Liver (tissue), 9 donors: Measurements from ENCODE around the gene MDM4. TPM values are rescaled to one million over a fixed set of nuclear protein-coding genes. Genes with fewer than 3 reads are reported as not detected.

Experiments used
- DNase-seq: peaks from one replicate; pipeline ENCODE4 v3.0.0-alpha.2; 2017; ENCODE audit warnings: low spot score
- H3K27ac ChIP-seq, 2 donors: one replicate each; pipeline ENCODE4 v1.7.0; 2013; ENCODE audit warnings: inconsistent platforms in 2 of 2, low read length in 2 of 2, control low read depth in 1 of 2, low read depth in 1 of 2, mild to moderate bottlenecking in 1 of 2
- H3K27me3 ChIP-seq, 4 donors: one replicate each; pipeline versions ENCODE4 v1.6.1 to v1.7.0; 2013; ENCODE audit warnings: low read length in 3 of 4, inconsistent platforms in 1 of 4, mild to moderate bottlenecking in 1 of 4, moderate library complexity in 1 of 4; ENCODE audit not compliant: control insufficient read depth in 4 of 4, insufficient read depth in 4 of 4
- H3K36me3 ChIP-seq, 4 donors: one replicate each; pipeline versions ENCODE4 v1.6.1 to v1.7.0; 2013; ENCODE audit warnings: low read length in 3 of 4, mild to moderate bottlenecking in 3 of 4, low read depth in 1 of 4, moderate library complexity in 1 of 4; ENCODE audit not compliant: control insufficient read depth in 4 of 4, insufficient read depth in 3 of 4
- H3K4me1 ChIP-seq, 4 donors: one replicate each; pipeline versions ENCODE4 v1.6.1 to v1.7.0; 2013; ENCODE audit warnings: low read length in 3 of 4, mild to moderate bottlenecking in 3 of 4, moderate library complexity in 1 of 4; ENCODE audit not compliant: control insufficient read depth in 4 of 4, insufficient read depth in 4 of 4
- H3K4me3 ChIP-seq, 3 donors: one replicate each; pipeline versions ENCODE4 v1.6.1 to v1.7.0; 2013; ENCODE audit warnings: low read length in 3 of 3, control low read depth in 1 of 3, low read depth in 1 of 3, mild to moderate bottlenecking in 1 of 3
- H3K9ac ChIP-seq, 2 donors: one replicate each; pipeline ENCODE4 v1.7.0; 2013; ENCODE audit warnings: low read length in 2 of 2, mild to moderate bottlenecking in 2 of 2, moderate library complexity in 2 of 2, control low read depth in 1 of 2, low read depth in 1 of 2
- H3K9me3 ChIP-seq, 4 donors: one replicate each; pipeline versions ENCODE4 v1.6.1 to v1.7.0; 2013; ENCODE audit warnings: low read length in 3 of 4; ENCODE audit not compliant: control insufficient read depth in 4 of 4
- EGR1 ChIP-seq, 2 donors: IDR thresholded peaks; 2 replicates each; pipeline ENCODE4 v1.6.1; 2016 to 2018; ENCODE audit warnings: antibody characterized with exemption in 2 of 2, low read depth in 2 of 2
- FOXA1 ChIP-seq: IDR thresholded peaks from 2 replicates; pipeline ENCODE4 v1.6.1; 2016; ENCODE audit warnings: antibody characterized with exemption
- FOXA2 ChIP-seq: IDR thresholded peaks from 2 replicates; pipeline ENCODE4 v1.6.1; 2016; ENCODE audit warnings: antibody characterized with exemption
- GABPA ChIP-seq, 2 donors: IDR thresholded peaks in 1 of 2; conservative IDR thresholded peaks in 1 of 2; 2 replicates each; pipeline ENCODE4 v1.6.1; 2016; ENCODE audit warnings: antibody characterized with exemption in 2 of 2, mild to moderate bottlenecking in 1 of 2, moderate library complexity in 1 of 2
- HNF4A ChIP-seq, 2 donors: conservative IDR thresholded peaks; 2 replicates each; pipeline ENCODE4 v1.6.1; 2016; ENCODE audit warnings: antibody characterized with exemption in 2 of 2, mild to moderate bottlenecking in 2 of 2
- HNF4G ChIP-seq: IDR thresholded peaks from 2 replicates; pipeline ENCODE4 v1.6.1; 2016; ENCODE audit warnings: antibody characterized with exemption
- JUND ChIP-seq, 2 donors: IDR thresholded peaks; 2 replicates each; pipeline ENCODE4 v1.6.1; 2016; ENCODE audit warnings: antibody characterized with exemption in 2 of 2
- NR2F2 ChIP-seq: IDR thresholded peaks from 2 replicates; pipeline ENCODE4 v1.6.1; 2016; ENCODE audit warnings: antibody characterized with exemption
- RAD21 ChIP-seq, 2 donors: IDR thresholded peaks; 2 replicates each; pipeline ENCODE4 v1.6.1; 2016; ENCODE audit warnings: antibody characterized with exemption in 2 of 2, mild to moderate bottlenecking in 2 of 2
- RXRA ChIP-seq, 2 donors: IDR thresholded peaks; 2 replicates each; pipeline ENCODE4 v1.6.1; 2017 to 2018; ENCODE audit warnings: antibody characterized with exemption in 2 of 2, mild to moderate bottlenecking in 1 of 2
- TAF1 ChIP-seq: conservative IDR thresholded peaks from 2 replicates; pipeline ENCODE4 v1.6.1; 2016; ENCODE audit warnings: antibody characterized with exemption, mild to moderate bottlenecking
- YY1 ChIP-seq: IDR thresholded peaks from 2 replicates; pipeline ENCODE4 v1.6.1; 2016; ENCODE audit warnings: antibody characterized with exemption, mild to moderate bottlenecking
- WGBS: extraction: QIAGEN DNeasy Blood & Tissue Kit; methylation state at CpG from one replicate; pipeline ENCODE4 v1.1.7; 2013; 5-methylcytosine and 5-hydroxymethylcytosine counted together
- polyA plus RNA-seq, 2 donors: library from polyadenylated mRNA; stranded (reverse) in 1 of 2; unstranded in 1 of 2; fragments of 200-250 nt in 1 of 2; fragments of >200 nt in 1 of 2; fragmentation: Nextera tagmentation in 1 of 2; extraction: Ambion mirVana in 1 of 2; gene quantifications; one replicate each; pipeline versions ENCODE4 v1.2.1 to v1.2.3, GENCODE V29; 2013 to 2015
- total RNA-seq, 2 donors: library from RNA; depleted of rRNA; stranded (reverse); fragments of >200 nt; gene quantifications; one replicate each; pipeline ENCODE4 v1.2.3, GENCODE V29; 2014
- TF ChIP-seq, protein P1 (sequence below): fragments of 150-350 bp; IDR thresholded peaks from 2 replicates; pipeline ENCODE4 v1.5.1; 2017; ENCODE audit warnings: improper control_type of control experiment, low read depth, low read length; ENCODE audit not compliant: missing input control
- TF ChIP-seq, protein P2 (sequence below): IDR thresholded peaks from 2 replicates; pipeline ENCODE4 v1.6.1; 2016; ENCODE audit warnings: antibody characterized with exemption
- TF ChIP-seq, protein P3 (sequence below): IDR thresholded peaks from 2 replicates; pipeline ENCODE4 v1.6.1; 2016; ENCODE audit warnings: antibody characterized with exemption
- TF ChIP-seq, protein P4 (sequence below): IDR thresholded peaks from 2 replicates; pipeline ENCODE4 v1.6.1; 2016; ENCODE audit warnings: antibody characterized with exemption
- TF ChIP-seq, protein P5 (sequence below): IDR thresholded peaks from 2 replicates; pipeline ENCODE4 v1.6.1; 2016; ENCODE audit warnings: antibody characterized with exemption, mild to moderate bottlenecking
- donor health status: healthy.
- donor health status: healthy.
- donor health status: healthy.
- donor health status: healthy.
- donor health status: healthy.

MDM4 gene
- total and polyA plus RNA-seq, 4 donors: 1.4 to 56.5 (median 21.6) TPM

DNA sequence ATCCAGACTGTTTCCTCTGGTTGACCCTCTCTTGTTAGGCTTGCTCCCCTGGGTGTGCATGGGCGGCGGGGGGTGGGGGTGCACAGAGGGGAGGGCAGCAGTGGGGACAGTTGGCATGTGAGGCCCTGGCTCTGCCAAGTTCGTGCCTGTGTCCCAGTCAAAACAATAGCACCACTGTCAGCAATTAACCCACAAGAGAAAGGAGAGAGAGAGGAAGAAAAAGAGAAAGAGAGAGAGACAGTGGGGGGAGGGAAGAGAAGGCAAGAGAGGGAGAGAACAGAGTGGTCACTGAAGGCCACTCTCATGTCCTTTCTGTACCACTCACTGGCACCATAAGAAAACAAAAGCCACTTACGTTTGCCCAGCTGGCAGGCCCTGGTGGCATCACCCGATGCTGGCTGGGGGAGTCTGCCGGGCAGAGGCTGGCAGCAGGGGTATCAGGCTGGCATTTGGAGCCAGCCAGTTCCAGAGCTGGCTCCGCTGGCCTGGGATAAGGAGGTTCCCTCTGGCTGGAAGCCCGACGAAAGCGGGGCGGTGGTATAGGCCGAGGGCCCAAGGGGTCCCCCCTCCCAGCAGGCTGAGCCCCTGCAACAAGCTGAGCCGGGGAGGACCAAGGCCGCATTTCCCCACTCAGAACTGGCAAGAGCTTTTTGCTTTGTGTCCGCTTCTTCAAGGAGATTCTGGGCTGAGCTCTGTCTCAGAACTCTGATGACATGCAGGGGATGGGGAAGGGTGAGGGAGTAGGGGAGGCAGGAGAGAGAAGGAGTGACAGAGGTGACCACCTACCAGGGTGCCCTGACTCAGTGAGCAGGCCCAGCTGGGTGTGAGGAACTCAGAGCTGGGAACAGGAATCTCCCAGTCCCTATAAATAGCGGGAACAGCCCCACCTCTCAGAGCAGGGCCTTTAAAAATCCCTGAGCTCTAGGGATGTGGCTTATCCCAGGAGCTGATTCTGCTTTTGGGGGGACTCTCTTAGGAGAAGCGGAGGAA is 49.5 kb upstream of the MDM4 start:
- H3K4me1 ChIP-seq: peaks cover 0 to 5% (median 2%) of the 10 kb centered on the region in 4 donors
- H3K4me3 ChIP-seq: no peak overlapping the region
- WGBS: 83% methylated on average over 17 of the region's 17 CpGs
- H3K36me3 ChIP-seq: peaks cover 0 to 6% (median 3%) of the 10 kb centered on the region in 4 donors
- peak overlapping the region; percentile 37 to 48 for H3K27ac ChIP-seq
- H3K9me3 ChIP-seq: no peaks in the 10 kb centered on the region
- TF ChIP-seq NR2F2: no peak
- TF ChIP-seq JUND (IDR thresholded peaks at IDR 0.05): no peak
- TF ChIP-seq RXRA (IDR thresholded peaks at IDR 0.05): no peak
- TF ChIP-seq HNF4A (conservative IDR thresholded peaks at IDR 0.05): no peak
- TF ChIP-seq GABPA (IDR thresholded peaks at IDR 0.05 in 1 of 2, conservative IDR thresholded peaks at IDR 0.05 in 1 of 2): no peak
- no peak overlapping the region for H3K9ac ChIP-seq
- DNase-seq: no peak
- H3K27me3 ChIP-seq: no peaks in the 10 kb centered on the region

DNA sequence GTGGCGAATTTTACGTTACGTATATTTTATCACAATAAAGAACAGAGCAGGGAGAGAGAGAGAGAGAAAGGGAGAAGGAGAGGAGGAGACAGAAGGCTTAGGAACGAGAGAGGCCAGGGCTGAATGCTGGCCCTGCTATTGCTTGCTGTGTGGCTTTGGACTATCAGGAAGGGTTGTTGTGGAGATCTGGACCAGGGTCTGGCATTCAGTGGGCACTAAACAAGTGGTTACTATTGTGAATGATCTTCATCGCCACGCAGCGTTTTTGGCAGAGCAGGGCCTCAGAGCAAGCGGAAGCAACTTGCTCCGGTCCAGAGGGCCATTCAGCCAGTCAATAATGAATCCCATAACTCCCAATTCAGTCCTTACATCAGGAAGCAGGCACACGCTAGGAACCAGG is 48.0 kb upstream of the MDM4 start:
- H3K9ac ChIP-seq: no peak overlapping the region
- H3K4me1 ChIP-seq: peaks cover 0 to 5% (median 2%) of the 10 kb centered on the region in 4 donors

More for the DNA sequence above, 48.0 kb upstream of the MDM4 start:
- H3K9me3 ChIP-seq: no peaks in the 10 kb centered on the region
- WGBS: 96% methylated on average over 10 of the region's 10 CpGs
- no peak overlapping the region for H3K27ac ChIP-seq
- no peaks in the 10 kb centered on the region for H3K27me3 ChIP-seq
- DNase-seq: no peak
- TF ChIP-seq EGR1 (IDR thresholded peaks at IDR 0.05; ENCODE audit: low read depth in 2 of 2) (no peak), RXRA (IDR thresholded peaks at IDR 0.05) (no peak), YY1 (no peak), FOXA2 (no peak), GABPA (IDR thresholded peaks at IDR 0.05 in 1 of 2, conservative IDR thresholded peaks at IDR 0.05 in 1 of 2) (no peak), TAF1 (no peak), HNF4A (conservative IDR thresholded peaks at IDR 0.05) (no peak), RAD21 (IDR thresholded peaks at IDR 0.05) (no peak), FOXA1 (no peak), JUND (IDR thresholded peaks at IDR 0.05) (no peak), NR2F2 (no peak), HNF4G (no peak)
- TF ChIP-seq, protein P1, sequence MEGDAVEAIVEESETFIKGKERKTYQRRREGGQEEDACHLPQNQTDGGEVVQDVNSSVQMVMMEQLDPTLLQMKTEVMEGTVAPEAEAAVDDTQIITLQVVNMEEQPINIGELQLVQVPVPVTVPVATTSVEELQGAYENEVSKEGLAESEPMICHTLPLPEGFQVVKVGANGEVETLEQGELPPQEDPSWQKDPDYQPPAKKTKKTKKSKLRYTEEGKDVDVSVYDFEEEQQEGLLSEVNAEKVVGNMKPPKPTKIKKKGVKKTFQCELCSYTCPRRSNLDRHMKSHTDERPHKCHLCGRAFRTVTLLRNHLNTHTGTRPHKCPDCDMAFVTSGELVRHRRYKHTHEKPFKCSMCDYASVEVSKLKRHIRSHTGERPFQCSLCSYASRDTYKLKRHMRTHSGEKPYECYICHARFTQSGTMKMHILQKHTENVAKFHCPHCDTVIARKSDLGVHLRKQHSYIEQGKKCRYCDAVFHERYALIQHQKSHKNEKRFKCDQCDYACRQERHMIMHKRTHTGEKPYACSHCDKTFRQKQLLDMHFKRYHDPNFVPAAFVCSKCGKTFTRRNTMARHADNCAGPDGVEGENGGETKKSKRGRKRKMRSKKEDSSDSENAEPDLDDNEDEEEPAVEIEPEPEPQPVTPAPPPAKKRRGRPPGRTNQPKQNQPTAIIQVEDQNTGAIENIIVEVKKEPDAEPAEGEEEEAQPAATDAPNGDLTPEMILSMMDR: no peak
- TF ChIP-seq, protein P2, sequence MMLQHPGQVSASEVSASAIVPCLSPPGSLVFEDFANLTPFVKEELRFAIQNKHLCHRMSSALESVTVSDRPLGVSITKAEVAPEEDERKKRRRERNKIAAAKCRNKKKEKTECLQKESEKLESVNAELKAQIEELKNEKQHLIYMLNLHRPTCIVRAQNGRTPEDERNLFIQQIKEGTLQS: no peak
- TF ChIP-seq, protein P3, sequence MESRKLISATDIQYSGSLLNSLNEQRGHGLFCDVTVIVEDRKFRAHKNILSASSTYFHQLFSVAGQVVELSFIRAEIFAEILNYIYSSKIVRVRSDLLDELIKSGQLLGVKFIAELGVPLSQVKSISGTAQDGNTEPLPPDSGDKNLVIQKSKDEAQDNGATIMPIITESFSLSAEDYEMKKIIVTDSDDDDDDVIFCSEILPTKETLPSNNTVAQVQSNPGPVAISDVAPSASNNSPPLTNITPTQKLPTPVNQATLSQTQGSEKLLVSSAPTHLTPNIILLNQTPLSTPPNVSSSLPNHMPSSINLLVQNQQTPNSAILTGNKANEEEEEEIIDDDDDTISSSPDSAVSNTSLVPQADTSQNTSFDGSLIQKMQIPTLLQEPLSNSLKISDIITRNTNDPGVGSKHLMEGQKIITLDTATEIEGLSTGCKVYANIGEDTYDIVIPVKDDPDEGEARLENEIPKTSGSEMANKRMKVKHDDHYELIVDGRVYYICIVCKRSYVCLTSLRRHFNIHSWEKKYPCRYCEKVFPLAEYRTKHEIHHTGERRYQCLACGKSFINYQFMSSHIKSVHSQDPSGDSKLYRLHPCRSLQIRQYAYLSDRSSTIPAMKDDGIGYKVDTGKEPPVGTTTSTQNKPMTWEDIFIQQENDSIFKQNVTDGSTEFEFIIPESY: no peak
- TF ChIP-seq, protein P4, sequence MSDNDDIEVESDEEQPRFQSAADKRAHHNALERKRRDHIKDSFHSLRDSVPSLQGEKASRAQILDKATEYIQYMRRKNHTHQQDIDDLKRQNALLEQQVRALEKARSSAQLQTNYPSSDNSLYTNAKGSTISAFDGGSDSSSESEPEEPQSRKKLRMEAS: no peak
- TF ChIP-seq, protein P5, sequence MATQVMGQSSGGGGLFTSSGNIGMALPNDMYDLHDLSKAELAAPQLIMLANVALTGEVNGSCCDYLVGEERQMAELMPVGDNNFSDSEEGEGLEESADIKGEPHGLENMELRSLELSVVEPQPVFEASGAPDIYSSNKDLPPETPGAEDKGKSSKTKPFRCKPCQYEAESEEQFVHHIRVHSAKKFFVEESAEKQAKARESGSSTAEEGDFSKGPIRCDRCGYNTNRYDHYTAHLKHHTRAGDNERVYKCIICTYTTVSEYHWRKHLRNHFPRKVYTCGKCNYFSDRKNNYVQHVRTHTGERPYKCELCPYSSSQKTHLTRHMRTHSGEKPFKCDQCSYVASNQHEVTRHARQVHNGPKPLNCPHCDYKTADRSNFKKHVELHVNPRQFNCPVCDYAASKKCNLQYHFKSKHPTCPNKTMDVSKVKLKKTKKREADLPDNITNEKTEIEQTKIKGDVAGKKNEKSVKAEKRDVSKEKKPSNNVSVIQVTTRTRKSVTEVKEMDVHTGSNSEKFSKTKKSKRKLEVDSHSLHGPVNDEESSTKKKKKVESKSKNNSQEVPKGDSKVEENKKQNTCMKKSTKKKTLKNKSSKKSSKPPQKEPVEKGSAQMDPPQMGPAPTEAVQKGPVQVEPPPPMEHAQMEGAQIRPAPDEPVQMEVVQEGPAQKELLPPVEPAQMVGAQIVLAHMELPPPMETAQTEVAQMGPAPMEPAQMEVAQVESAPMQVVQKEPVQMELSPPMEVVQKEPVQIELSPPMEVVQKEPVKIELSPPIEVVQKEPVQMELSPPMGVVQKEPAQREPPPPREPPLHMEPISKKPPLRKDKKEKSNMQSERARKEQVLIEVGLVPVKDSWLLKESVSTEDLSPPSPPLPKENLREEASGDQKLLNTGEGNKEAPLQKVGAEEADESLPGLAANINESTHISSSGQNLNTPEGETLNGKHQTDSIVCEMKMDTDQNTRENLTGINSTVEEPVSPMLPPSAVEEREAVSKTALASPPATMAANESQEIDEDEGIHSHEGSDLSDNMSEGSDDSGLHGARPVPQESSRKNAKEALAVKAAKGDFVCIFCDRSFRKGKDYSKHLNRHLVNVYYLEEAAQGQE: no peak
- H3K4me3 ChIP-seq: no peak overlapping the region
- peaks cover 0 to 6% (median 2%) of the 10 kb centered on the region in 4 donors for H3K36me3 ChIP-seq
